AML-193 (cell line): ENCODE results near the gene ARL15.
A peak's percentile ranks its signal among the peaks of the same experiment; 100 is the strongest.
"Not testable (repeated sequence)": the region's sequence is repeated elsewhere in the genome, so short reads cannot be mapped to it uniquely, and the experiment has no call there.

ENCODE experiments used
- DNase-seq, 2 experiments: peaks; one replicate each; lab custom pipeline; 2025; lab: John Stamatoyannopoulos, UW

ARL15 gene

DNA sequence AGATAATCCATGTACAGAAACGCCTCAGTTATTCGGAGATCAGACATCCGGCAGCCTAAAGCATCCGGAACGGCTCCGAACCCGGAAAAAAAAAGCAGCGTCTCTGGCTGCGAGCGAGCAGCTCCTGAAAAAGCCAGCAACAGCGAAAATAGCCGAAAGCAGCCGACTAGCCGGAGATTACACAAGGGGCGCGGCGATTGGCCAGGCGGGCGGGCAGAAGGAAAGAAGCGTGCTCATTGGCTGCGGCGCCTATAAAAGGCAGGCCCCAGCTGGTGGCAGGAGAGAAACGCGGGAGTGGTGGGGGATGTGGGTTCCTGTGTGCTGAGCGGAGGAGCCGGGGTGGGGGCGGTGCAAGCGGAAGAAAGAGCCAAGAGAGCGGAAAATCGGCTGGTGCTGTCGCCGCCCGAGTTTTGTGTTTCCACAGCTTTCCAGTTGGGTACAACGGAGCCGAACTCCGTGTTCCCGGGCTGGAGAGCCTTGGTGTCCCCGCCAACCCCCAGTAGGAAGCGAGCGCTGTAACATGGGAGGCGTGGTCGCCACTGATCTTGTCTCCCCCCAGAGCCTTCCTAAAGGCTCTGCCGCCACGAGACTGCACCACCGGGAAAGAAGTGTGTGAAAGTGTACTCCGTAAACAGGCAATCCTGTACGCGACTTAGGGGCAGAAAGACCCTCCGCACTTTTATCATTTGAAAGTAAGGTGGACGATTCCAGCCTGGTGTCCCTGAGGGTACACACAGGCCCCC, at the start of gene ARL15:
TSS of gene ARL15 (minus strand) at position 141 of the 743 bp plus-strand sequence.
- peak; percentile 94 to 97 for DNase-seq

DNA sequence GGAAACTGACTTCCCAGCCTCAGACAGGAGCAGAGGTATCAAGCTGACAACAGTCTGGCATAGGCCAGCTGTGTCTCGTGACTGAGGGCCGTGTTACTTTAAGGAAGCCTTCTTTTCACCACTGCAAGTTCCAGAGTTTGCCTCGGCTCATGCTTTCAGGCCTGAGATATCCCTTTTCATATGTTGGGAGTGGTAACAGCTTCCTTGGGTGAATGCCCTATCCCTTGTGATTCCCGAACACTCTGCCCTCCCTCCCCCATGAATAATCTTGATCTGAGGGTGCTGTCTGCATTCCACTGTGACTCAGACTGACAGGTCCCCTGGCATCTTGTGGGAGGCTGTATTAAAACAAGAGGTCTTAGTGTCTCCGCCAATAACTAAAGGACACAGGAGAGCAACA, 49.7 kb upstream of the ARL15 start:
- DNase-seq: no peak

DNA sequence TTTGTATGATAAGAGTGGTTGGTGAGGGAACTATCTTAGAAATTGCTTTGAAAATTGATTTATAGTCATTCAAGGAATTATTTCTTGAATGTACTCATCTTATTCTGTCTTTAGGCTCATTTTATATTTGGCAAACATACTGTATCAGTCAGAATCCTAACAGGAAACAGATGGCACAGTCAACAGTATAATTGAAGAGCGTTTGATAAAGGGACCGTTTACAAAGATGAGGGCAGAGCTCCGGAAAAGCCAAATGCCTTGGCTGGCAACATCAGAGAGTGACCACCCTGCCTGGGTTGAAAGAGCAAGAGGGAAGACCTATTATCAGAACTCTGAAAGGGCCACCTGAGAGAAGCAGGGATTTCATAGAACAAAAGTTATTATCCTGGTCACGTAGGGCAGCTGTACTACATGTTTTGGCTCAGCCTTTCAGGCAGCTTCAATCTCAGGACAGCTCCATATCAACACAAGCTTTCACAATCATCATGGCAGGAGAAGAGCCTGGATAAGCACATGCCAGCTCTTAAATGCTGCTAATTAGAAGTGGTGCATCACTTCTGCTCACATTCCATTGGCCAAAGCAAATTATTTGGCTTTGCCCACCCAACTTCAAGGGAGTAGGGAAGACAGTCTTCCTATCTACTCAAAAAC, 47.2 kb upstream of the ARL15 start:
- DNase-seq: no peak

DNA sequence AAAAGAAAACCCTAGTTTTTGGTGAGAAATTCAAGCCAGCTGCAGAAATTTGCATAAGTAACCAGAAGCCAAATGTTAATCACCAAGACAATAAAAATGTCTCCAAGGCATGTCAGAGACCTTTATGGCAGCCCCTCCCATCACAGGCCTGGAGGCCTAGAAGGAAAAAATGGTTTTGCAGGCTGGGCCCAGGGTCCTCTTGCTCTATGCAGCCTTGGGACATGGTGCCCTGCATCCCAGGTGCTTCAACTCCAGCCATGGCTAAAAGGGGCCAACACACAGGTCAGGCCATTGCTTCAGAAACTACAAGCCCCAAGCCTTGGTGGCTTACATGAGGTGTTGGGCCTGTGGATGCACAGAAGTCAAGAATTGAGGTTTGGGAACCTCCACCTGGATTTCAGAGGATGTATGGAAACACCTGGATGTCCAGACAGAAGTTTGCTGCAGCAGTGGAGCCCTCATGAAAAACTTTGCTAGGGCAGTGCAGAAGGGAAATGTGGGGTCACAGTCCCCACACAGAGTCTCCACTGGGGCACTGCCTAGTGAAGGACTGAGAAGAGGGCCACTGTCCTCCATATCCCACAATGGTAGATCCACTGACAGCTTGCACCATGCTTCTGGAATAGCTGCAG, 43.7 kb upstream of the ARL15 start:
- DNase-seq: not testable (repeated sequence)

DNA sequence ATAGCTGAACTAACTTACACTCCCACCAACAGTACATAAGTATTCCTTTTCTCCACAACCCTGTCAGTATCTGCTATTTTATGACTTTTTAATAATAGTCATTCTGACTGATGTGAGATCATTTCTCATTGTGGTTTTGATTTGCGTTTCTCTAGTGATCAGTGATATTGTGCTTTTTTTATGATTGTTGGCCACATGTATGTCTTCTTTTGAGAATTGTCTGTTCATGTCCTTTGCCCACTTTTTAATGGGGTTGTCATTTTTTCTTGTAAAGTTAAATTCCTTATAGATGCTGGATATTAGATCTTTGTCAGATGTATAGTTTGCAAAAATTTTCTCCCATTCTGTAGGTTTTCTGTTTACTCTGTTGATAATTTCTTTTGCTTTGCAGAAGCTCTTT, 42.2 kb upstream of the ARL15 start:
- not testable (repeated sequence) for DNase-seq

DNA sequence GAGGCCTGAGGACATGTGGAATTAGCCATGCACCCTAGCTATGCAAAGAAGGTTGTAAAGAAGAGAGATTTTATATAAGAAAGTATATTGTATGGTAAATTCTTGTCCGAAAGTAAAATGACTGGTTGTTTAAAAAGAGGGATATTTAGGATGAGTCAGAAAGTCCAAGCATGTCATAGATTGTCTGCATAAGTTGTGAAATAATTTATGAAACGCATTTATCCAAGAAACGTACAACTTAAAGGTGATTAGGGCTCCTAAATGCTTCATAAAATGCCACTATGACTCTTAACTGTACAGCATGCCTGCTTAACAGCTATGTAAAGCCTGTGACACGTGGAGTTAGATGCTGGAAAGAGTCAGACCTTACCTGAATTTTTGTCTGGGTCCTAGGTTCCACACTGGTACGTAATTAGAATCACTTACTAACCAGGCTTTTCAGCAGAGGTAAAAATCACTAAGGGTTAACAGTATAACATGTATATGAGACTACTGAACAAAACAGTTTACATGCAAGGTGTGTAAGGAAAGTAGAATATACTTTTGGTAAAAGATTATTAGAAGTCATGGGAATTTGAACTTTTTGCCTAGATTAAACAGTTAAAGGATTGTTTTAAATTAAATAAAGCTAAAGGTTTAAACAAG, 37.0 kb upstream of the ARL15 start:
- DNase-seq: no peak

DNA sequence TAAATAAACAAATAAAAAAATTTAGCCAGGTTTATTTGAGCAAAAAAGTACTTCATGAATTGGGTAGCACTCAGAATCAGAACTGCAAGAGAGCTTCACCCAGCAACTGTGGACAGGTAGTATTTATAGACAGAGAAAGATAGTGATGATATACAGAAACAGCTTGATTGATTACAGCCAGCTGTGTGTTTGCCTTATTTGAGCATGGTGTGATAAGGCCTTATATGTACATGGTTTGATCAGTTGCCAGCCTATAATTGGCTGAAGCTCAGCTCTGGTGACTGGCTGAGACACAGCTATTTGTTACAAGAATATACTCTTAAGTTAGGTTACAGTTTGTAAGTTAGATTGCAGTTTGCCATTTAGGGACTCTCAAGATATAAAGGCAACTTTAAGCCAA, 34.3 kb upstream of the ARL15 start:
- DNase-seq: no peak

DNA sequence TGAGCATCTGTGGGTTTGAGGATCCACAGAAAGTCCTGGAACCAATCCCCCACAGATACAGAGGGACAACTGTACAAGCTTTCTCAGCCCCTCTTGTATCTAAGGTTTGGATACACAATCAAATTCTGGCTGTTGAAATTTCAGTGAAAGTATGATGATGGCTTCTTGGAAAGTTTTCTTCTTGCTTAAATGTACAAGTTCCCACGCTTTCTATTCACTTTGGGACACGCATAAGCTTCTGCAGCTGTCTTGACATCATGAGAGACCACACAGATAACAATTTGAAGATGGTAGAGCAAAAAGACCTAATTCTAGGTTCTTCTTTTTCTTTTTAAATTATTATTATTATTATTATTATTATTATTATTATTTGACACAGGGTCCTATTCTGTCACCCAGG, 31.6 kb upstream of the ARL15 start:
- DNase-seq: no peak

DNA sequence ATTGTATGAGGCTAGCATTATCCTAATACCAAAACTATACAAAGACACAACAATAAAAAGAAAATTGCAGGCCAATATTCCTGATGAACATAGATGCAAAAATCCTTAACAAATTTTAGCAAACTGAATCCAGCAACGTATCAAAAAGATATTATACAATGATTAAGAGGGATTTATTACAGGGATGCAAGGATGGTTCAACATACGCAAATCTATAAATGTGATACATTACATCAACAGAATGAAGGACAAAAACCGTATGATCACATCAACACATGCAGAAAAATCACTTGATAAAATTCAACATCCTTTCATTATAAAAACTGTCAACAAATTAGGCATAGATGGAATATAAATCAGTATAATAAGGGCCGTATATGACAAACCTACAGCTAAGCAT, 27.1 kb upstream of the ARL15 start:
- no peak for DNase-seq

DNA sequence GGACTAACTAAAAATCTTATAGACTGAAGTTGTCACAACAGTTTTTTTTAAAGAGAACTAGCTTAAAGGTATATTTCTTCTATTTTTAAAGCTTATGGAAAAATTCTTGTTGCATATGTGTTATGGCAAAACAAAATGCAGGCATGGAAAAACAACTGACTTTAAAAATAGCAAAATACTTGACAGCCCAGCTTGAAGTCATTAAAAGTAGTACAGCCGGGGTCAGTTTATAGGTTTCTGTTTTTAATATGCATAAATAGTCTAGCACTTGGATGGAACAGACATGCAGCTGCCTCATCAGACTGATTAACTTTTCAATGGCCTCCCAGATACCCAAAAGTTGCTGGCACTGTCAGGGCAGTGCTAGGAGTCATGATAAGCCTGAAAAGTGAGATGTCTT, 22.3 kb upstream of the ARL15 start:
- no peak for DNase-seq

DNA sequence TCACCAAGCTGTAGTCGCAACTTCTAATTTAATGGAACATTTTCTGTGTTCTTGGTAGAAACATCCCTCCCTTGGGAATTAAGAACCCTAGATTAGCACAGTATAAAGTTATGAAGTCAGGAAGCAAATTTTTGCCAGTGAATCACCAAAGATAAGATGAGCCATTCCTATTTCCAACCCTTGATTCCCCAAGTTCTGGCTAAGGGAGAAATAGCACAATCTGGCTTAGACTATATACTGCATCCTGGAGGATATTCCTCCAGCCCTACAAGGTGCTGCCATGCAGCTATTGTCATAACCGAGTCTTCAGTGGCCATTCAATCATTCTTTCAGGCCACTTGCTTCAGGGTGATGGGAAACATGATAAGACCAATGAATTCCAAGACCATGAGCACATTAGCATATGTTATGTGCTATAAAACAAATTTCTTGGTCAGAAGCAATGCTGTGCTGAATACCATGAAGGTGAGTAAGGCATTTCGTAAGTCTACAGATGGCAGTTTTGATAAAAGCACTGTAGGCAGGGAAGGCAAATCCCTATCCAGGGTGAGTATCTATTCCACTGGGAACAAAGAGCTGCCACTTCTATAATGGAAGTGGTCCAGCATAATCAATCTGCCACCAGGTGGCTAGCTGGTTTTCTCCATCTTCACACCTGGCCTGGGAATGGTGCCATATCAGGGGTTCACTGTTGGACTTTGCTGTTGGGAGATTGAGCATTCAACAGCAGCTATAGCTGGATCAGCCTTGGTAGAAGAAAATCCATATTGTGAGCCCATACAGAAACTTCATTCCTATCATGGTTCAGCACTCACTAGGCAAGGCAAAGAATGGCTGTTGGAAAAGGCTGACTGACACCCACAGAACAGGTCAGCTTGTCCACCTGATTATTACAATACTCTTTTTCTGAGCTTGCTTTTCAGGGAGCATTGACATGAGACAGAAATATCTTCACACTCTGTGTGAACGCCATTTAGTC, 19.6 kb upstream of the ARL15 start:
- no peak for DNase-seq

DNA sequence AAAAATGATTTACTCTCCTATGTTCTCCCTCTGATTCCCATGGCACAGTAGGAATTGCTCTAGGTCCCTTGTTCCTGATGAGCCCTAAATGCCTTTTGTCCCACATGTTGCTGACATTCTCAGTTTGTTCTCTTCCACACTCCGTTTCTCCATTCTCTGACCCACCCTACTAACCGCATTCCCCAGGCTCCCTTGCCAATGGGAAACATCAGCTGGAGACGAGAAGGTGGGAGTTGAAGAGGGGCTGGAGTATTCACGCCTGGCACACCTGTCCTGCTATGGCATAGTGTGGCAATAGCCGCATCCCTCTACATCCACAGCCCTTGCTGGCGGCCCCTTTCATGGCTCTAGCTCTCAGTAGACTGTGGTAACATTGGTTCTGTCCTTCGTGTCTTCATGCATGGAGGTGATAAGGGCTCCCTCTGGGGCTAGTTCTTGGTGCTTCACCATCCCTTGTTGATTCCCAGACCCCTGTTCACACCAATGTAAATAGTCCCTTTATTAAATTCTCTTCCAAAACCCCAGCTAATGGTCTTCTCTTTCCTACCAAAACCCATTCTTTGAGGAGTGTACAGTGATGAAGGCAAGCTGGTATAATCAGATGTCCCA, 16.4 kb upstream of the ARL15 start:
- no peak for DNase-seq

DNA sequence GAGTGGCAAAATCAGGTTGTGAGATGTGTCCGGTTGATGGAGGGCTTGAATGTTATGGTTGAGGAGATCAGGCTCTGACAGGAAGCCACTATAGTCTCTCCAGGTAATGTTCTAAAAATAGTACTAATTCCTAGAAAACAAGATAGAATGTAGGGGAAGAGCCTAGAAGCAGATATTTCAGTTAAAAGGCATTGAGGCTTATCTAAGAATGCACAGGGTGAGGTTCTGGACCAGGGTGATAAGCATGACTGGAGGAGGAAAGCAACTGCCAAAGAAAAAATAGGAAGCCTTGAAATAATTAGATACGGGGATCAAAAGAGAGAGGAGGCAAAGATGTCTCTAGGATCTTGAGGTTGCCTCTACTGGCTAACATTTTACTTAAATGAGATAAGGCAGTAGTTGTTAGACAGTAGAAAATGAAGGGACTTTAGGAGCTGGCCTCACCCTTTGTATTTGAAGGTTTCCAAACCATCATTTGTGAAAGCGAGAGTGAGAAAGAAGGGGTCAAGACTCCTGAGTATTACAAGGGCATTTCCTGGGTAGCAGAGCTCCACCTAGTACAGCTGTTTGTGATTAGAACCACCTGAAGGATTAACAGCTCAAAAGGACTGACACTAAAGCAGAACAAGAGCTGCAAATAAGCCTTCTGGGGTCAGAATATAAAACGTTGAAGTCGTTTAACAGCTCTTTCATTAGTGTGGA, 15.4 kb upstream of the ARL15 start:
- no peak for DNase-seq

DNA sequence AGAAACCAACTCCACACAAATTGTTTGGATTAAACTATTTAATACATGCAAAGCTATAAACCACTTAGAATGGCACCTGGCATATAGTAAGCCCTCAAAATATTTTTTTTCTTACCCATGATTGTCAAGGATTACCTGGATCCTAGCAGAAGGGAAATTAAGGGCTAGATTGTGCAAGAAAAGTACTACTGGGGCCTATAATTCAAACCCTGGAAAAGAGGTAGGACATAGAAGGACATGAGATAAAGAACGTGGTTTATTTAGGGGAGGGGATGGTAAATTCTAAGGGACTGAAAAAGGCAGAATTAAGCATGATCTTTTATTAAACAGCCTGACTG, 14.9 kb upstream of the ARL15 start:
- DNase-seq: no peak

DNA sequence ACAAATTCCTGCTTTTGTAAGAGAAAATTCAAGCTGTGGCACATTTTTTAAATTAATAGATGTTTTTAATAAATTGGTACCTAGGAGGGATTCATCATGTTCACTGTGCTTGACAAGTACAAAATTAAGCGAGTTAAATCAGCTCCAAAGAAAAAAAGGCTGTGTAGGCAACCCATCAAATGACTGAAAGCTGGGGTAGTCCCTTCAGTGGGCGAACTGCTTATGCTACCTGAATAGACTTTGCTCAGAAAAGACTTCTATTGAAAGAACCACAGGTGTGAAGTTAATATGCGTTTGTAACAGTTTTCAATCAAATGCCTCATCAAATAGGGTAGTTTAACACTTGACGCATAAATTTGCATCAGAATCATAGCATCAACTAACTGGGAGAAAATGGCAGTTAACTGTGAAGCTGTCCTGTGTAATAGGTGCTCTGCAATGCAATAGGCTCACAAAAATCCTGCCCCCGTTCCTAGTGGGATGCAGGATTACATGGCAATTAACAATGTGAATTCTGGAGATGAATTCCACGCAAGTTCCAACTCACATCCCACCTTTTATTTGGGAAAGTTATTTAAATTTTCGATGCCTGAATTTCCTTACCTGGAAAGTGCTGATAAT, 14.4 kb upstream of the ARL15 start:
- DNase-seq: no peak

DNA sequence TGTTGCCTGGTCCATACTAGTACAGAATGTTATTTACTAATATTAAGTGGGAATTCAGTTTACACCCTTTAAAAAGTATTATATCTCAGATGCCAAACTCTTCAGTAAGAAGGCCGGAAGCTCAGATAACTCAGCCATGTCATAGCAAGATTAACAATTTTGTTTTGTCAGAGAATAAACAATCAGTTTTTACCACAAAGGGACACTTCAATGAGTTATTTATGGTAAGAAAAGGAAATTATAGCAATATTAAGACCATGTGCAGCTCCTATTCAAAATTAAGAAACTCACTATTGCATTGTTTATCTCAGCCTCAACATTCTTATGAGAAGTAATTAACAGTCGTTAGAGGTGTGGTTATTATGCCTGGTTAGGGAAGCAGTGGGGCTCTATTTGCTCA, 13.1 kb upstream of the ARL15 start:
- DNase-seq: no peak

DNA sequence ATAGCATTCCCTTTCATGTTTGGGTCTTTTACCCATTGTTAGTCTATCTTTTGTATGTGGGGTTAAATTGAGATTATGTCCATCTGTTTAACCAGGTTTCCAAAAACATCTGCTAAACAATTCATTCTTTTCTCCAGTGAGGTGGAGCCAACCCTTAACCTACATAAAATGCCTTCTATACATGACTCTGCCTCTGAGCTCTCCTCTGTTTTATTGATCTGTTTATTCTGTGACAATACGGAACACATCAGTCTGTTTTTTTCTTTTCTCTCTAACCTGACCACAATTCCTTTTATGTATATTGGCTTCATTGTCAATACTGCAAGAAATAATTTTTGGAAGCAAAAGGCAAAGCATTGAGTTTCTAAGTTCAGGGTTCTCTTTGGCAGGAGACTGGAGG, 9.9 kb upstream of the ARL15 start:
- no peak for DNase-seq

DNA sequence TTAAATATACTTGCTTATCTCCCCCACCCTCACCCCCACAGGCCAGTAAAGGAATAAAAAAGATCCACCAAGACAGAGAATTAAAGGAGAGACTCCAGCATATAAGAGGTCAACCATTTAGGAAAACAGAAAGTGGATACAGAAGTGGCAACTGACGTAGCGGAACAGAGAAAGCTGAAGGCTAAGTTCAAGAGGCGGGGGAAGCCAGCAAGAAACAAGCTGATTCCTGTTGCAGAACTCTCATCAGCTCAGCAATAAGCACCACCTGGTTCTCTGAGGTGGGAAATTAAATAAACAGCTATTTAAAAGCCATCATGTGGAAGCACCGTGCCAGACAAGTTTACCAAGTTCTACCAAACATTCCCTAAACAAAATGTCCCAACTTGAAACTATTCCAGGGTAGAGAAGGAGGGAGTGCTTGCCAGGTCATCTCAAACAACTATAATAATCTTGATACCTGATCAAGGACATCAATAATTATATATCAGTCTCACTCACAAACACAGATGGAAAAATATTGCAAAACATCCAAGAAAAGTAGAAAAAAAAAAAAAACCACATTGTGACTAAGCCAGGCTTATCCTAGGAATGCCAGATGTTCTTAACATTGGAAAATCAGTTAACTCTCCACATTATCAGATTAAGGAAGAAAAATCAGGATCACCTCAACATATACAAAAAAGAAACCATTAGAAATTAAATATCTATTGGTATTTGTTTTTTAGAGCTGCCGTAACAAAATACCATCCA, 7.3 kb upstream of the ARL15 start:
- DNase-seq: no peak

DNA sequence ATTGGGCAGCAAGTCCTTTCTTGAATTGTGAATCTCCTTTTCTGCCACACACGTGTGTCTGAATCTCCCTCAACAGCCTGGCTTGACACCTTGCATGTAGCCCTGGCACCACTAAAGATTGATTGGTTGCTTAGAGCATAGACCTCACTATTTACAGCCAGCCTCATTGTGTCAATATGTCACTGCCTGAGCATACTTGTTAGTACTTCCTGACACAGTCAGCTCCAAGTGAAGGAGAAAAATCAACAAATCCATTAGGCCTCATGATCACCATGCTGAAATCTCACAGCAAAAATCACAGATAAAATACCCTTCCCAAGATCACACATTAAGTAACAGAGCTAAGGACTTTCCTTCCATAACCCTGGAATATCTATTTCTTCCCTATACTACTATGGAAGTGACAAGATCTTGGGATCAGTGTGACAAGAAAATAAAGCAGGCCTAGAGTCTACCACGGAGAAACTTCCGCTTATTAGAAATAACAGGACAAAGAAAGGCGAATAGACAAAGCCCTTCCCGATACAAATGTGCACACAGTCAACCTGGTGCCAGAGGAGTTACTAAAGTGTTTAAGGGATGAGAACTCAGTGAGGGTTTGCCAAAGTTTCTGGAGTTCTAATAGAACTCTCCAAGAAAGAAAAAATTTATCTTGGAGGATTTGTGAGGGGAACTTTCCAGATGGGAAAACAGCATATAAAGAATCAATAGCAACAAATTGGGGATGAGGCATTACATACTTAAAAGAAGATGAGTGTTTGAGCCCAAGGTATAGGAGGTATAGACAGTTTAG, 5.6 kb upstream of the ARL15 start:
- DNase-seq: no peak
